ENCODE data around the gene TRDN.
A peak's percentile ranks its signal among the peaks of the same experiment; 100 is the strongest.
"Not testable (repeated sequence)": the region's sequence is repeated elsewhere in the genome, so short reads cannot be mapped to it uniquely, and the experiment has no call there.

The TRDN gene

GRCh38 chr6:123489589-123489988, 147.2 kb downstream of the TRDN start:
- no peak for DNase-seq

GRCh38 chr6:123480986-123481385, 155.8 kb downstream of the TRDN start:
- DNase-seq, result no peak

- DNase-seq, result not testable (repeated sequence)
Measured at GRCh38 chr6:123472025-123472702, 164.6 kb downstream of the TRDN start.

GRCh38 chr6:123467392-123467791, 169.4 kb downstream of the TRDN start:
- DNase-seq, result no peak

- no peak for DNase-seq
Measured at GRCh38 chr6:123462152-123462551, 174.6 kb downstream of the TRDN start.

- DNase-seq, result no peak
Measured at GRCh38 chr6:123458218-123458617, 178.5 kb downstream of the TRDN start.

- DNase-seq, result no peak
Measured at GRCh38 chr6:123456836-123457235, 179.9 kb downstream of the TRDN start.

- DNase-seq, result no peak
Measured at GRCh38 chr6:123454448-123454847, 182.3 kb downstream of the TRDN start.

GRCh38 chr6:123453071-123453470, 183.7 kb downstream of the TRDN start:
- DNase-seq, result not testable (repeated sequence)

- DNase-seq, result no peak
Measured at GRCh38 chr6:123448306-123448884, 188.4 kb downstream of the TRDN start.

GRCh38 chr6:123447315-123447937, 189.3 kb downstream of the TRDN start:
- DNase-seq, result no peak

- no peak for DNase-seq
Measured at GRCh38 chr6:123439371-123439770, 197.4 kb downstream of the TRDN start.

- DNase-seq, result no peak
Measured at GRCh38 chr6:123434186-123434585, 202.6 kb downstream of the TRDN start.

GRCh38 chr6:123430970-123431369, 205.8 kb downstream of the TRDN start:
- no peak for DNase-seq

- no peak for DNase-seq
Measured at GRCh38 chr6:123427008-123427407, 209.7 kb downstream of the TRDN start.

GRCh38 chr6:123423130-123423529, 213.6 kb downstream of the TRDN start:
- no peak for DNase-seq

- no peak for DNase-seq
Measured at GRCh38 chr6:123420512-123420911, 216.2 kb downstream of the TRDN start.

- no peak for DNase-seq
Measured at GRCh38 chr6:123418071-123418470, 218.7 kb downstream of the TRDN start.

GRCh38 chr6:123417535-123417934, 219.2 kb downstream of the TRDN start:
- no peak for DNase-seq

GRCh38 chr6:123415844-123416468, 220.8 kb downstream of the TRDN start:
- DNase-seq, result peak; percentile 61

- DNase-seq, result no peak
Measured at GRCh38 chr6:123404975-123405374, 231.8 kb downstream of the TRDN start.

- no peak for DNase-seq
Measured at GRCh38 chr6:123402052-123402451, 234.7 kb downstream of the TRDN start.

GRCh38 chr6:123398072-123398471, 238.7 kb downstream of the TRDN start:
- DNase-seq, result no peak

- DNase-seq, result peak; percentile 71
Measured at GRCh38 chr6:123393331-123393730, 243.4 kb downstream of the TRDN start.
